IPS DF 6.9 (cell line): ENCODE measurements around the gene GLTPD2.

Source experiments
- DNase-seq: peaks from one replicate; pipeline ENCODE4 v3.0.0-alpha.2; 2013; ENCODE audit warnings: low read depth, low spot score
- H3K27ac ChIP-seq: one replicate; pipeline ENCODE4 v1.5.1; 2013; ENCODE audit warnings: low read length, control low read depth
- H3K27me3 ChIP-seq: 2 replicates; pipeline ENCODE4 v1.6.1; 2013; ENCODE audit warnings: mild to moderate bottlenecking, low read length; ENCODE audit not compliant: control insufficient read depth, insufficient read depth
- H3K36me3 ChIP-seq: 2 replicates; pipeline ENCODE4 v1.6.1; 2013; ENCODE audit warnings: low read length; ENCODE audit not compliant: control insufficient read depth, insufficient read depth
- H3K4me1 ChIP-seq: 2 replicates; pipeline ENCODE4 v1.6.1; 2013; ENCODE audit warnings: low read length; ENCODE audit not compliant: control insufficient read depth, insufficient read depth
- H3K4me3 ChIP-seq: 2 replicates; pipeline ENCODE4 v1.5.1; 2013; ENCODE audit warnings: mild to moderate bottlenecking, low read length
- H3K9me3 ChIP-seq: 2 replicates; pipeline ENCODE4 v1.6.1; 2013; ENCODE audit warnings: low read length, inconsistent platforms; ENCODE audit not compliant: control insufficient read depth, insufficient read depth
- WGBS: extraction: QIAGEN DNeasy Blood & Tissue Kit; methylation state at CpG from one replicate; pipeline ENCODE4 v1.1.7; 2013; ENCODE audit warnings: mixed read lengths, missing lambda C conversion rate; ENCODE audit not compliant: insufficient read length, insufficient coverage; 5-methylcytosine and 5-hydroxymethylcytosine counted together

The GLTPD2 gene

DNA sequence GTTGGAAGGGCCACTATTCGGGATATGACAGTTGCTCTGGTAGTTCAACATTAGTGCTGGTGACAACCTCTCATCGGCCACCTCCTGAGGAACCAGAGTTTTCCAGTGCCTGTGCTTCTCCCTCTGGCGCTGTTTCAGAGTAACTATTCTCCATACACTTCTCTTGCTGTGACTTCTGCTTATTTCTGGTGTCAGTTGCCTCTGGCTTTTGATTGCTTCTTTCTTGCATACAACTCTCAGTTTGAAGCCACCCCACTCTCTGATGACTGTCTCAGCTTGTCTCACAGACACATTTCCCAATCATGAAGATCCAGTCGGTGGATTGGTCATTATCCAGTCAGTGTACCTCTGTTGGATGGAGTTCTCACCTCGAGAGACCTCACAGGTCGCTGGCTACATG lies 20.5 kb upstream of the GLTPD2 start:
- Histone ChIP-seq H3K27me3 (no peaks in the 10 kb centered on the region), H3K4me1 (no peaks in the 10 kb centered on the region), H3K36me3 (no peaks in the 10 kb centered on the region), H3K9me3 (no peaks in the 10 kb centered on the region), H3K4me3 (no peak overlapping the region), H3K27ac (no peak overlapping the region)
- DNase-seq: no peak
- WGBS: no CpG with 5 or more reads among the region's 6 CpGs

DNA sequence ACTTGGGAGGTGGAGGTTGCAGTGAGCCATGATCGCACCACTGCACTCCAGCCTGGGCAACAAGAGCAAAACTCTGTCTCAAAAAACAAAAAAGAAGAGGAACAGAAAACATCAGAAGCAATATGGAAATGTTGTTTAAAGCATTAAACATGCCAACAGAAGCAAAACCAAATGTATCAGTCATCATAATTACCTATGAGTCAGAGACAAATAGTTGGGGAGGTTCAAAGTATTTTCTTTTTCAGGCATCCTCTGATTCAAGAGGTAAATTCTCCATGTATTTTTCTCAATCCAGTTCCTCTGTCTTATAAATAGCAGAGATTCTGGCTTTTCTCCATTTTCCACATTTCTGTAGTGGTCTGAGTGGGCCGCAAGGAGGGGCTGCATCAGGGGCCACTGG lies 19.1 kb upstream of the GLTPD2 start:
- Histone ChIP-seq H3K27me3 (no peaks in the 10 kb centered on the region), H3K36me3 (no peaks in the 10 kb centered on the region), H3K27ac (no peak overlapping the region), H3K9me3 (no peaks in the 10 kb centered on the region), H3K4me1 (no peaks in the 10 kb centered on the region), H3K4me3 (no peak overlapping the region)
- no CpG with 5 or more reads among the region's 2 CpGs for WGBS
- no peak for DNase-seq

DNA sequence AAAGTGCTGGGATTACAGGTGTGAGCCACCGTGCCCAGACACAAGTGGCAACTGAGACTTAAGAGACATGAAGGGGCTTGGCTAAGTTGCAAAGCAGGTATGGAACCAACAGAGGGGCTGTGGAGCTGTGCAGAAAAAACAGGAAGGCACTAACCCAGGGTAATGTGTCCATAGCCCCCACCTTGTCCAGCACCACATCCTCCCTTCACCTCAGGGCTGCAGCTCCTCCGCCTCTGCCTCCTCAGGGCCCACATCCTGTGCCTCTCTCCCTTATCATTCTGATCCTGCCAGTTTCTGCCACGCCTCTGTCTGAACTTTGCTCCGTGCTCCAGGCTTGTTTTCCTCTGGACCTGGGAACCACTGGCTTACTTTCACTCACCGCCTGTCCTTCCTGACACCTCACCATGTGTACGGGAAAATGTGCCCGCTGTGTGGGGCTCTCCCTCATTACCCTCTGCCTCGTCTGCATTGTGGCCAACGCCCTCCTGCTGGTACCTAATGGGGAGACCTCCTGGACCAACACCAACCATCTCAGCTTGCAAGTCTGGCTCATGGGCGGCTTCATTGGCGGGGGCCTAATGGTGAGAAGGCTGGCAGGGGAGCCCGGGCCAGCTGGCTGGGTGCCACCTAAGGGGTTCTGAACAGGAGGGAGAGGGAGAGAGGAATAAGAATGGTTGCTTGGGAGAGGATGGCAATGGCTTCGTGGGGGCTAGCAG lies 17.1 kb upstream of the GLTPD2 start, which contains the start of gene TM4SF5:
Gene TM4SF5 (plus strand): TSS at position 368 of the 716 bp plus-strand sequence. CDS start 37 bp downstream, at position 405.
- no peak for DNase-seq
- H3K9me3 ChIP-seq: no peaks in the 10 kb centered on the region
- H3K4me1 ChIP-seq: no peaks in the 10 kb centered on the region

DNA sequence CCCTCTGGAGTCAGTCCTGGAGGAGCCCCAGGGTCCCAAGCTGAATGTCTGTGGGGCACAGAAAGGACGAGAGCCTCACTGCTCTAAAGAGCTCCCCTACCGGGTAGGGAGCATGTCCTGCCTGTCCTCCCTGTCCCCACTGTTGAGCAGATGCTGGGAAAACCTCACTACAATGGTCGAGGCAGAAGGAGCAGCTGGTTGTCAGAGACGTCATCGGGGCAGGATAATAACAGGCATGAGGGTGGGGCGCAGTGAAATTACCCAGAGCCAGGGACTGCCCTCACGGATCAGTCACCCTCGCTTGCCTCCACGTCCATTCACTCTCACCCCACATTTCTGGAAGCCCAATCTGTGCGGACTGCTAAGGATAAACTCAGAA lies 16.5 kb upstream of the GLTPD2 start:
- H3K9me3 ChIP-seq: no peaks in the 10 kb centered on the region
- no peak for DNase-seq
- H3K36me3 ChIP-seq: no peaks in the 10 kb centered on the region
- H3K4me1 ChIP-seq: no peaks in the 10 kb centered on the region
- no peak overlapping the region for H3K4me3 ChIP-seq
- H3K27ac ChIP-seq: no peak overlapping the region
- no peaks in the 10 kb centered on the region for H3K27me3 ChIP-seq
- no CpG with 5 or more reads among the region's 10 CpGs for WGBS

More for the DNA sequence above, 17.1 kb upstream of the GLTPD2 start, which contains the start of gene TM4SF5:
- no peak within 1 kb of the TSS for H3K27ac ChIP-seq
- H3K27me3 ChIP-seq: no peaks in the 10 kb centered on the region
- no peak within 1 kb of the TSS for H3K4me3 ChIP-seq
- no CpG with 5 or more reads among the region's 13 CpGs for WGBS
- no peaks in the 10 kb centered on the region for H3K36me3 ChIP-seq

DNA sequence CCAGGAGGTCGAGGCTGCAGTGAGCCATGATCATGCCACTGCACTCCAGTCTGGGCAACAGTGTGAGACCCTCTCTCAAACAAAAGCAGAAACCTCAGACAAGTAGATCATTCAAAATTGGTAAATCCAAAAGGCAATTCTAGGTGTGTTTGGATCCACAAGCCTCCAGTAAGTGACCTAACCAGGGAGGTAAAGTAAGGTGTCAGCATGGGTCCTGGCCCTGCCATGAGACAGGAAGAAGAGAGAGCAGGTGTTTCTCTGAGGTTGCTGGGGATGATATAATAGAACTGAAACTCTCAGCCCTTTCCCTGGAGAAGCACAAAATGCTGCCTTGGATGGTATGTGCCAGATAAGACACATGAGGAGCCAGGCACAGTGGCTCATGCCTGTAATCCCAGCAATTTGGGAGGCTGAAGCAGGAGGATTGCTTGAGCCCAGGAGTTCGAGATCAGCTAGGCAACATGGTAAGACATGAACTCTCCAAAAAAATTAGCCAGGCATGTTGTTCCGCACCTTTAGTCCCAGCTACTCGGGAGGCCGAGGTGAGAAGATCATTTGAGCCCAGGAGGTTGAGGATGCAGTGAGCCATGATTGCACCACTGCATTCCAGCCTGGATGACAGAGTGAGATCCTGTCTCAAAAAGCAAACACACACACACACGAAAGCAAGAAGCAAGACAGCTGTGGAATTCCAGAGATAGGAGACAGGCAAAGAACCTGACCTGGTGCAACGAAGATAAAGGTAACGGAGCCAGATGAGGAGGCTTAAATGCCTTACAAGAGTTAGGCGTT lies 10.6 kb upstream of the GLTPD2 start:
- Histone ChIP-seq H3K36me3 (no peaks in the 10 kb centered on the region), H3K4me3 (no peak overlapping the region), H3K27ac (no peak overlapping the region), H3K4me1 (no peaks in the 10 kb centered on the region), H3K27me3 (no peaks in the 10 kb centered on the region), H3K9me3 (no peaks in the 10 kb centered on the region)
- no peak for DNase-seq
- no CpG with 5 or more reads among the region's 9 CpGs for WGBS

DNA sequence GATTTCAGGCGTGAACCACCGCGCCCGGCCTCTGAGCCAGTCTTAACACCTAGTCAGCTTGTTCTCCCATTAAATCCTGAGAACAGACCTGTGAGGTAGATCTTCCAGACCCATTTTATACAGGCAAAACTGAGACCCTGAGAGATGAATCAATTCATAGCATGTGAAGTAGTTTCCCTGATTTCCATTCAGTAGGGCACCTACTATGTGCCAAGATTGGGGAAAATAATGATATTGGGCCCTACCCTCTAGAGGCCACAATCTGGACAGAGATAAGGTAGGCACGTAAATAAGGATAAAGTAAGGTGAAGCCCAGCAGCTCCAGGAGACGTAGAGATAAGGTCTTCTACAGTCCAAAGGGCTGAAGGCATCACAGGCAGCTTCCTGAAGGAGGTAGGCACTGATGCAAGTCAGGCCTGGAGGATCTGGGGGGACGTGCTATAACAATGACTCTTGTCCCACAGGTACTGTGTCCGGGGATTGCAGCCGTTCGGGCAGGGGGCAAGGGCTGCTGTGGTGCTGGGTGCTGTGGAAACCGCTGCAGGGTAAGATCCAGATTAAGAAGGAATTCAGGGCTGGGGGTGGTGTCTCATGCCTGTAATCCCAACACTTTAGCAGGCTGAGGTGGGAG lies 8.3 kb upstream of the GLTPD2 start:
- DNase-seq: no peak
- Histone ChIP-seq H3K36me3 (no peaks in the 10 kb centered on the region), H3K4me3 (no peak overlapping the region), H3K4me1 (no peaks in the 10 kb centered on the region), H3K9me3 (no peaks in the 10 kb centered on the region), H3K27me3 (no peaks in the 10 kb centered on the region), H3K27ac (no peak overlapping the region)
- WGBS: no CpG with 5 or more reads among the region's 11 CpGs

DNA sequence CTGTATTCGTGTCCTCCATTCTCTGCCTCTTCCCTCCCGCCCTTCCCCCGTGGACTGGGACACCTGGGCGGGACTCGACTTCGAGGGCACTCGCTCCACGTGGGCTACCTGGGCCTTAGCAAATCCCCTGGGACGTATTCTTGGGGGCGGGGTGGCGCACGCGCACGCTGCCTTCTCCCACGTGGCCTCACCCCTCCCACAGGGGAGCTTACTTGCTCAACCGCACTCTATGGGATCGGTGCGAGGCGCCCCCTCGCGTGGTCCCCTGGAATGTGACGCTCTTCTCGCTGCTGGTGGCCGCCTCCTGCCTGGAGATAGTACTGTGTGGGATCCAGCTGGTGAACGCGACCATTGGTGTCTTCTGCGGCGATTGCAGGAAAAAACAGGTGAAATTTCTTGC lies 6.1 kb upstream of the GLTPD2 start:
- DNase-seq: no peak
- no peaks in the 10 kb centered on the region for H3K9me3 ChIP-seq
- H3K4me1 ChIP-seq: peaks cover 1% of the 10 kb centered on the region; the same call in 1 of the 2 replicates
- H3K4me3 ChIP-seq: no peak overlapping the region
- no peak overlapping the region for H3K27ac ChIP-seq
- no peaks in the 10 kb centered on the region for H3K27me3 ChIP-seq
- H3K36me3 ChIP-seq: no peaks in the 10 kb centered on the region
- no CpG with 5 or more reads among the region's 28 CpGs for WGBS

DNA sequence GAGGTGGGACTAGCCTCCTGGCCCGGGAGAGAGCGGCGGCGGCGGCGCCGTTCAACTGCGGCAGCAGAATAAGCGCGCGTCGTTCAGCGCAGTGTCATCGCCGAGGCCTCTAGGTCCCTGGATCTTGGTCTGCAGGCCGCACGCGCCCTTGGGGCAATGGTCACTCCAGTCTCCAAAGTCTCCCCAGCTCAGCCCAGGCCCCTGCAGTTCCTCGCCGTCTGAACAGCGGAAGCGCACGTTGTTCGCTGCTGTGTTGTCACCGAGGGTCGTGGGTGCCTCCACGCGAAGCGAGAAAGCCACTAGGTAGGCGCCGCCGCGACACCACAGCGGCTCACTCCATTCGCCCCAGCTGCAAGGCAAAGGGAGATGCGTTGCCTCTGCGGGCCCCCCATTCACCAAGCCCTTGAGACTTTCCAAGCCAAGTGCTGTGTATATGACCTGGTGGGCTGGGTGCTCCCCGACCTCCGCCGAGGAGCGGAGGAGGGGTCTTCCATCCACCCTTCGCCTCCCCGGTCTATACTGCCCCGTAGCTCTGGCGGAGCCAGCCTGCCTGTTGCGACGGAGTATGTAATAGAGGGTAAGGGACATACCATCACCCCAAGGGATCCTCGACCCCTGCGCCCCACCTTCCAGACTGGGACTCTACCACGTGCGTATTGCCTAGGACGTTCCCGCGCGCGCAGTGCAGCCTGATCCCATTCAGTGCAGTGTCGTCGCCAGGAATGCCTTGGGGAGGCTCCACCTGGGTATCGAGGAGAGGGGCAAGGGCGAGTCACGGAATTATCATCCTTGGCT lies 3.3 kb upstream of the GLTPD2 start:
- Histone ChIP-seq H3K27ac (no peak overlapping the region), H3K4me3 (no peak overlapping the region)
- no CpG with 5 or more reads among the region's 61 CpGs for WGBS

DNA sequence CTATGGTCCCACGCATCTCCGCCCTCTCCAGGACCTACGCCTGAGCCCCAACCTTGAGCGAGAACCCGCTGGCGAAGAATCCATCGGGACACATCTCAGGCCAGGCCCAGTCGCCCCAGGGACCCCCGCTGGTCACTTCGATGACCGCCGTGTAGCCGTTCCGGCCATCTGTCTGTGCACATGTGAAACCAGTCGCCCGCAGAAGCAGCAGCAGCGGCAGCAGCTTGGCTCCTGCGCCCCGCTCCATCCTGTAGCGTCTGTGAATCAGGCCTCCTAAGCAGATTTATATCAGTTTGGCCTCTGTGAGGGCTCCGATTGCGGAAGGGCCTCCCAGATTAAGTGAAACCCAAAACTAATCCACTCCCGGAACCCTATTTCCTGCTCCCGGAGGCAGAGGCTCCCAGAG lies 2.7 kb upstream of the GLTPD2 start, which contains the start of gene VMO1:
Gene VMO1 (minus strand): TSS at position 259 of the 406 bp plus-strand sequence. CDS start 12 bp downstream, at position 247.
- WGBS: no CpG with 5 or more reads among the region's 24 CpGs
- no peak within 1 kb of the TSS for H3K27ac ChIP-seq
- peaks cover 11% of the 10 kb centered on the region for H3K27me3 ChIP-seq

More for the DNA sequence above, 3.3 kb upstream of the GLTPD2 start:
- H3K36me3 ChIP-seq: no peaks in the 10 kb centered on the region
- peaks cover 9% of the 10 kb centered on the region for H3K27me3 ChIP-seq
- H3K9me3 ChIP-seq: no peaks in the 10 kb centered on the region
- H3K4me1 ChIP-seq: peaks cover 4% of the 10 kb centered on the region
- DNase-seq: no peak

DNA sequence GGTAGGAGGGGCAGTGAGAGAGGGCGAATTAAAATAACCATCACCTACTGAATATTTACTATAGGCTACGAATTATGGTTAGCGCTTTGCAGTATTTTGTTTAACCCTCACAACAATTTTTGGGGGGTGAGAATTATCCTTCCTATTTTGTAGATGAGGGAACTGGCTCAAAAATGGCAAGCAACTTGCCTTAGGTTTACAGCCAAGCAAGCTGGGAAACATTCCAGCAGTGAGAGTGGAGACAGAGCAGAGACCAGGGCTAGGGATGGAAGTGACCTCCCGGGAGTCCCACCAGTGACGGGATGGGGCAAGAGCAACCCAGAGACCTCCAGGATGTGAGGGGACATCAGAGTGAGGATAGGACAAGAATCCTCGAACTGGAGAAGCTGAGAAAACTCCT lies 2.2 kb upstream of the GLTPD2 start:
- H3K36me3 ChIP-seq: no peaks in the 10 kb centered on the region
- peaks cover 11% of the 10 kb centered on the region for H3K27me3 ChIP-seq
- H3K4me3 ChIP-seq: no peak overlapping the region
- H3K4me1 ChIP-seq: peaks cover 4% of the 10 kb centered on the region
- no CpG with 5 or more reads among the region's 6 CpGs for WGBS
- H3K27ac ChIP-seq: no peak overlapping the region
- no peak for DNase-seq
- no peaks in the 10 kb centered on the region for H3K9me3 ChIP-seq

More for the DNA sequence above, 2.7 kb upstream of the GLTPD2 start, which contains the start of gene VMO1:
- H3K9me3 ChIP-seq: no peaks in the 10 kb centered on the region
- no peaks in the 10 kb centered on the region for H3K36me3 ChIP-seq
- H3K4me3 ChIP-seq: no peak within 1 kb of the TSS
- no peak for DNase-seq
- peaks cover 4% of the 10 kb centered on the region for H3K4me1 ChIP-seq
